Lower lobe of right lung (tissue), 2 donors: Measurements from ENCODE around the gene ITGB3BP. TPM values are rescaled to one million over a fixed set of nuclear protein-coding genes. Genes with fewer than 3 reads are reported as not detected.

Experiments
- ATAC-seq, 2 donors: fragments of 200-7000 bp; cut with Tn5 transposase; one replicate each; pipeline ENCODE4 v1.9.1; 2020 to 2022; ENCODE audit warnings: mild to moderate bottlenecking in 2 of 2, moderate library complexity in 2 of 2
- DNase-seq: peaks from one replicate; pipeline ENCODE4 v3.0.0-alpha.2; 2020
- H3K27ac ChIP-seq: fragments of 200-600 bp; one replicate; pipeline ENCODE4 v1.8.0; 2022
- H3K27me3 ChIP-seq: fragments of 200-600 bp; one replicate; pipeline ENCODE4 v1.8.0; 2022; ENCODE audit warnings: low read depth
- H3K36me3 ChIP-seq: fragments of 200-600 bp; one replicate; pipeline ENCODE4 v1.8.0; 2022; ENCODE audit warnings: mild to moderate bottlenecking
- H3K4me1 ChIP-seq: fragments of 200-600 bp; one replicate; pipeline ENCODE4 v1.8.0; 2022
- H3K4me3 ChIP-seq: fragments of 200-600 bp; one replicate; pipeline ENCODE4 v1.8.0; 2022; ENCODE audit warnings: mild to moderate bottlenecking
- H3K9me3 ChIP-seq: fragments of 200-600 bp; one replicate; pipeline ENCODE4 v1.8.0; 2022
- intact Hi-C: fragments of 100-400 bp; cut with DNase I; formaldehyde crosslinking; loops from one replicate; pipeline ENCODE4 v1.11.0; 2022
- total RNA-seq: library from RNA; stranded (reverse); fragmentation: NEBNext Ultra II Directional; extraction: Animal tissue kit (Norgen Biotek cat#: 25700); gene quantifications from one replicate; pipeline ENCODE4 v1.2.1, GENCODE V29; 2021
- TF ChIP-seq, protein P1 (sequence below): fragments of 200-600 bp; IDR thresholded peaks from one replicate; pipeline ENCODE4 v1.8.0; 2022; ENCODE audit warnings: antibody characterized with exemption, mild to moderate bottlenecking
- donor health status: DM: no; HTN: yes; CAD: no; lungs with severe emphysema.

The ITGB3BP gene
- total RNA-seq, 1 donor from 2014 or later = 18.5 TPM

DNA sequence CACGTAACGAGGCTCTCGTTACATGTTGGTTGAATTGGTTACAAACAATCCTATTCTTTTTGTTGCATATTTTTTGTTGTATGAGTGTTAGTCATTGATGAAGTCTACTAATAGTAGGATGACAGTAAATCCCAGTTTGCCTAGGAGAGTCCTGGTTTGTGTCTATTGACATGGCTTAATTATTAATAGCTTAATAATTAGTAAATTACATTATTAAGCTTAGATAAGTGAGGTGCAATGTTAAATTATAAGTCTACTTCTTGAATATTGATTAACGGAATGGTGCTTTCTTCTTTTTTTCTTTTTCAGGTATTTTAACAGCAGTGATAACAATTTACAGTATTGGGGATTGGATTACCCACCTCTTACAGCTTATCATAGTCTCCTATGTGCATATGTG is 121.1 kb downstream of the ITGB3BP start:
- DNase-seq = no peak

More for the DNA sequence above, 121.1 kb downstream of the ITGB3BP start:
- no peaks in the 10 kb centered on the region for H3K27me3 ChIP-seq
- TF ChIP-seq, protein P1, sequence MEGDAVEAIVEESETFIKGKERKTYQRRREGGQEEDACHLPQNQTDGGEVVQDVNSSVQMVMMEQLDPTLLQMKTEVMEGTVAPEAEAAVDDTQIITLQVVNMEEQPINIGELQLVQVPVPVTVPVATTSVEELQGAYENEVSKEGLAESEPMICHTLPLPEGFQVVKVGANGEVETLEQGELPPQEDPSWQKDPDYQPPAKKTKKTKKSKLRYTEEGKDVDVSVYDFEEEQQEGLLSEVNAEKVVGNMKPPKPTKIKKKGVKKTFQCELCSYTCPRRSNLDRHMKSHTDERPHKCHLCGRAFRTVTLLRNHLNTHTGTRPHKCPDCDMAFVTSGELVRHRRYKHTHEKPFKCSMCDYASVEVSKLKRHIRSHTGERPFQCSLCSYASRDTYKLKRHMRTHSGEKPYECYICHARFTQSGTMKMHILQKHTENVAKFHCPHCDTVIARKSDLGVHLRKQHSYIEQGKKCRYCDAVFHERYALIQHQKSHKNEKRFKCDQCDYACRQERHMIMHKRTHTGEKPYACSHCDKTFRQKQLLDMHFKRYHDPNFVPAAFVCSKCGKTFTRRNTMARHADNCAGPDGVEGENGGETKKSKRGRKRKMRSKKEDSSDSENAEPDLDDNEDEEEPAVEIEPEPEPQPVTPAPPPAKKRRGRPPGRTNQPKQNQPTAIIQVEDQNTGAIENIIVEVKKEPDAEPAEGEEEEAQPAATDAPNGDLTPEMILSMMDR = no peak
- no peaks in the 10 kb centered on the region for H3K9me3 ChIP-seq
- H3K4me3 ChIP-seq = no peak overlapping the region
- H3K27ac ChIP-seq = no peak overlapping the region
- H3K36me3 ChIP-seq = peaks cover 16% of the 10 kb centered on the region
- intact Hi-C loops = no loop called here
- H3K4me1 ChIP-seq = no peaks in the 10 kb centered on the region
- no peak for ATAC-seq

Other genes with a start within 250 kb of the ITGB3BP start
- not detected for gene FOXD3, start 200.7 kb downstream of the ITGB3BP start, total RNA-seq
- gene ALG6, start 155.6 kb downstream of the ITGB3BP start, total RNA-seq = 11.8 TPM
- gene EFCAB7, start 300 bp upstream of the ITGB3BP start, total RNA-seq = 6.9 TPM
- 49.8 TPM for gene PGM1, start 70.2 kb upstream of the ITGB3BP start, total RNA-seq